ENCODE measurements around the gene GCNT4.
"Not testable (repeated sequence)": the region's sequence is repeated elsewhere in the genome, so short reads cannot be mapped to it uniquely, and the experiment has no call there.

The GCNT4 gene

DNA sequence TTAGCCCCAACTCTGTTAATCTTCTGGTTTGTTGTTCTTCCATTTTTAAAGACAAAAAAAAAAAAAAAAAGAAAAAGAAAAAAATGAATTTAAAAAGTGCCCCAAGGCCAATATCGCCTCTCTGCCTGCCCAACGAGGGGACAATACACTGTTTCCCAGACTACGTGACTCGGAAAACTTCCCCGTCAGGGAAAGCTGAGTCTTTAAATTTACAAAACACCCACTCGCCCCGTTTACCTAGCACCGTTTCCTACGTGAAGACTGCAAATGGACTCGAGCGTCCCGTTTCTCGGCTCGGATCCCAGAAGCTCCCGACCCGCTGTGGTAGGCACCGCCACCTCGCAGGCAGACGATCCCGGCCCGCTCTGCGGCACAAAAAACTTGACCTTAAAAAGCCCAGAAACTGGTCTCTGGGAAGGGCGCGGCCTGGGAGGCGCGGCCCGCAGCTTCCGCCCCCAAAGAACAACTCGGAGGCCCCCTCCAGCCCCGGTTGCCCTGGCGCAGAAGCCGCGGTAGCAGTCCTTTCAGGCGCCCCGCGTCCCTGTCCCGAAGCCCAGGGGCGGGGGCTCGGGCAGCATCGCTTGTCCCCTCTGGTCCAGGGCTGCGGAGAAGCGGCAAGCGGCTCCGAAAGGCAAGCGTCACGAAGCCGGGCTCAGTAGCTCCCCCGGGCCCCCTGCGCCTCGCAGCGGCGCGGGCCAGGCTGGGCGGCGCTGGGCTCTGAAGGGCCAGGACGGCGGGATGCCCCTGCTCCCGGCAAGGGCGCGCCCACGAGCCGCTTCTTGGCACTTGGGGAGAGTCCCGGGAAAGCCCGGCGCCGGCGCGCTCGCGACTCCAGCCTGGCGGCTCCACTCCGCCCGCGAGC, at the start of gene GCNT4:
GCNT4 (minus strand) TSS at position 367 of the 862 bp plus-strand sequence. CDS start 22,521 bp downstream, outside the sequence.
- FAIRE-seq, result no peak

GRCh38 chr5:75095956-75096355, 43.6 kb upstream of the GCNT4 start:
- not testable (repeated sequence) for DNase-seq (ENCODE audit: insufficient read length, low spot score); FAIRE-seq

More for the DNA sequence above, at the start of gene GCNT4:
- DNase-seq (ENCODE audit: insufficient read length, low spot score), result no peak

- no peak for DNase-seq (ENCODE audit: insufficient read length, low spot score)
- no peak for FAIRE-seq
These were observed 39.2 kb upstream of the GCNT4 start for GRCh38 chr5:75091597-75091996.

DNA sequence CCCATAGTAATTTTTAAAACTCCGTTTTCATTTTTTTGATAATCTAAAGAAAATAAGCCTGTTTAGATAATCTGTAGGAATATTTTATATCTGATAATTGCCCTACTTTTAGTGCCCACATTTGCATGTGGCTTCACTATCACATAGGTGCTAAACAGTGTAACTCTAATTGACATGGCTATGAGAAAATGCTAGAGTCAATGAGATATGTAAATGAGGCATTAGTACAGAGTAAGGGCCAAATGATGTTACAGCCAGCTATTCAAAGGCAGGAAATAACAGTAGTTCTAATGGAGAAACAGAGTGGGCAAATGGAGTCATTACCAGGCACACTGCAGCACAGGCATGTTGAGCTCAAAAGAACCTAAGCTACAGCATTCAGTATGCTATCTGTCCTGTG, 37.3 kb upstream of the GCNT4 start:
- DNase-seq (ENCODE audit: insufficient read length, low spot score) (no peak), FAIRE-seq (no peak)

DNA sequence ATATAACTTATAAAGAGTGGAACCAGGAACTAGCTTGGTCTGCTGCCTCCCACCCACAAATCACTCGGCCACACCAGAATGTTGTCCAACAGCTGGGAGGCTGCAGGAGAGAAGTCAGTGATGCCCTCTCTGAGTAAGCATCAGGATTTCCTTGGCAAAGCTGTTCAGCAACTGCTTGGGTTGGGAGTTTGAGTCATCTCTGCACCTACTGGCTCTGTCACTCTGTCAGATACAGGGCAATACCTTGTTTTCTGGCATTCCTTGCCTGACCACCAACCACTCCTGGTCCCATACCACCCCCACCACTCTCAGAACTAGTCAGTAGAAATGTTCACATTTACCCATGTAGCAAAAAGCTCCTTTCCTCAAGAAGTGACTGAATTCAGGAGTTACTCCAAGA, 36.8 kb upstream of the GCNT4 start:
- FAIRE-seq (no peak), DNase-seq (ENCODE audit: insufficient read length, low spot score) (no peak)

DNA sequence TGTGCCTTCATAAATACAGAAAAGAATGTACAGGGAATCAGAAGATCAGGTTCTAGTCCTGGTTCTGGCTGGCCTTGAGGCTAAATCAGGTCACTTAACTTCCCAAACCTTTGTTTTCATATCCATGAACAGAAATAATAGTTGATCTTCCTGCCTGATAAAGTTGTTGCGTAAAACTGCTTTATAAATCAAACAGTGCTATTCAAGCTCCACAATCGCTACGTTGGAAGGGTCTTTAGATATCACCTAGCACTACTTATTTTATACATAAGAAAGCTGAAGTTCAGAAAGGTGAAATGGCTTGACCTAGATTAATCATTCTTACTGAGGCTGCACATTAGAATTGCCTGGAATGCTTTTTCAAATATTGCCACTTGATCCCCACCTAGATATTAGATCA, 36.3 kb upstream of the GCNT4 start:
- FAIRE-seq (no peak), DNase-seq (ENCODE audit: insufficient read length, low spot score) (no peak)

- FAIRE-seq (no peak), DNase-seq (ENCODE audit: insufficient read length, low spot score) (no peak)
These were observed 29.2 kb upstream of the GCNT4 start for GRCh38 chr5:75081510-75081909.

DNA sequence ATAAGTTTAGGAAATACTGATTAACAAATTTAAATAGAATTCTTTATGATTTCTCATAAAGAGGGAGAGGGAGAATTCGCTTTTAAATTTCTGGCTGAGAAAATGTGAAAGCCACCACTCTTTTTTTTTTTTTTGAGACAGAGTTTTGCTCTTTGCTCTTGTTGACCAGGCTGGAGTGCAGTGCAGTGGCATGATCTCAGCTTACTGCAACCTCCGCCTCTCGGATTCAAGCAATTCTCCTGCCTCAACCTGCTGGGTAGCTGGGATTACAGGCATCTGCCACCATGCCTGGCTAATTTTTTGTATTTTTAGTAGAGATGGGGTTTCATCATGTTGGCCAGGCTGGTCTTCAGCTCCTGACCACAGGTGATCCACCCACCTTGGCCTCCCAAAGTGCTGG, 27.0 kb upstream of the GCNT4 start:
- not testable (repeated sequence) for FAIRE-seq

GRCh38 chr5:75078027-75078426, 25.7 kb upstream of the GCNT4 start:
- no peak for DNase-seq (ENCODE audit: insufficient read length, low spot score)
- no peak for FAIRE-seq

More for the DNA sequence above, 27.0 kb upstream of the GCNT4 start:
- not testable (repeated sequence) for DNase-seq (ENCODE audit: insufficient read length, low spot score)

DNA sequence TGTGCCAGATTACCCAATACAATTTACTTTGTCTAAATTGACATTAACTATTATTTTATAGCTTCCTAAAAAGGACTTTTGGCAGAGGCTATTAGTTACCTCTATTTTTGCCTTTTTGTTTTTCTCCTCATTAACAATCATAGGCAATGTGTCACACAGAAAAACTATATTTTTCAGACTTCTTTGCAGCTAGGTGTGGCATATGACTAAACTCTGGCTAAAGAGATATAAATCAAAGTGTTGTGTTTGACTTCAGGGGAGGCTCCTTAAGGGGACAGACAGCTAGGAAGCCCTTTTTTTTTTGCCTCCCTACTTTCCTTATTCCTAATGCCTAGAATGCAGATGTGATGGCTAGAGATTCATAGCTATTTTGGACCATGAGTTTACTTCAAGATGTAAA, 19.7 kb upstream of the GCNT4 start:
- FAIRE-seq (no peak), DNase-seq (ENCODE audit: insufficient read length, low spot score) (no peak)

DNA sequence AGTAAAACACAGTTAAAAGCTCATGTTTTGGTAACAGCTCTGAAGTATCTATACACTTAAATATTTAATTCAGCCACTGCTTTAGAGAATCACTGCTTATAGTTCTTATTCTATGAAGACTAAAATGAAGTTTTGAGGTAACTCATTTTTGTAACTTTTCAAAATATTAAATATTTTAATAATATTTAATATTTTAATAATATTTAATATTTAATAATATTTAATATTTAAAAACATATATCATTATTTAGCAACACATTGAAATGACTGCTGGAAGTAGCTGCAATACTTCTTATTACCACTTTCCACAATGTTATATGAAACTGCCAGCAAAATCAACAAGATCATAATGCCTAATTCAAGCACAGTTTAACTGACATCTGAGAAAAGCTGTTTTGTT, 18.7 kb upstream of the GCNT4 start:
- FAIRE-seq (no peak), DNase-seq (ENCODE audit: insufficient read length, low spot score) (no peak)

DNA sequence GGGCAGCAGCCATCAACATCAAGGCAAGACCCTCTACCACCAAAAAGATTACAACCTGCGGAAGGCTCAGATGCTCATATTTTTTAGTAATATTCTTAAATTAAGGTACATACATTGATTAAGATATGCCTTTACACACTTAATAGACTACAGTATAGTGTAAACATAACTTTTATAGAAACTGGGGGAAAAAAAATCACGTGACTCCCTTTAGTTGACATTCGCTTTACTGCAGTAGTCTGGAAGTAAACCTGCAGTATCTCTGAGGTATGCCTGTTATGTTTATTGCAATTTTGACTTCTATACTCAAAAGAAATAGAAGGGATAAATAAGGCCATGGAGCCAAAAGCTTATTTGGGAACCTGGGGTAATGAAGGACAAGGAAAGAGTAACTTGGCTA, 15.1 kb upstream of the GCNT4 start:
- FAIRE-seq (peak; percentile 45), DNase-seq (ENCODE audit: insufficient read length, low spot score) (no peak)

GRCh38 chr5:75062925-75063531, 10.7 kb upstream of the GCNT4 start:
- no peak for FAIRE-seq

GRCh38 chr5:75059912-75060545, 7.7 kb upstream of the GCNT4 start:
- FAIRE-seq, result peak; percentile 39
- DNase-seq (ENCODE audit: insufficient read length, low spot score), result no peak

More at GRCh38 chr5:75062925-75063531, 10.7 kb upstream of the GCNT4 start:
- no peak for DNase-seq (ENCODE audit: insufficient read length, low spot score)

DNA sequence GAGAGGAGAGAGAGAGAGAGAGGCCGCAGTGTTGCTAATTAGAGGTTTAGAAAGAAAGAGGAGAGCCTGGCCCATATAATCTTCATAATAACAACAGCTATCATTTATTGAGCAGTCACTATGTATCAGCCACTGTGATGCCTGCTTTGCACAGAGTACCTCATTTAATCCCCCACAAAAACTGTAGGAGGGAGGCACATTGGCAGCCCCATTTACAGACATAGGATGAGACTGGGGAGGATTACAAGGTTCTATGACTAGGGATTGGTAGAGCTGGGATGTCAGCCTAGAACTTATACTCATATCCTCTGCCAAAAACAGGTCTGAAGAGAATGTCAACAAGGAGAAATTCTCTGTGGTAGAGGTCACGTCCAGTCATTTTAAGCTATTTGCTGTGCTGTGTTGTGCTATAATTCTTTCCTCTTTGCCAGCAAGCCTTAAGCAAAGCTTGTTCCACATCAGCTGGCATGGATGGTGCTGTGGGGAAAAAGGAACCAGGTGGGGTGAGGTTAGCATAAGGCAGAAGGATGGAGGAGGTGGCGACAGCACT, 6.7 kb upstream of the GCNT4 start:
- DNase-seq (ENCODE audit: insufficient read length, low spot score) (no peak), FAIRE-seq (no peak)

GRCh38 chr5:75057561-75057960, 5.2 kb upstream of the GCNT4 start:
- FAIRE-seq, result no peak
- DNase-seq (ENCODE audit: insufficient read length, low spot score), result no peak

DNA sequence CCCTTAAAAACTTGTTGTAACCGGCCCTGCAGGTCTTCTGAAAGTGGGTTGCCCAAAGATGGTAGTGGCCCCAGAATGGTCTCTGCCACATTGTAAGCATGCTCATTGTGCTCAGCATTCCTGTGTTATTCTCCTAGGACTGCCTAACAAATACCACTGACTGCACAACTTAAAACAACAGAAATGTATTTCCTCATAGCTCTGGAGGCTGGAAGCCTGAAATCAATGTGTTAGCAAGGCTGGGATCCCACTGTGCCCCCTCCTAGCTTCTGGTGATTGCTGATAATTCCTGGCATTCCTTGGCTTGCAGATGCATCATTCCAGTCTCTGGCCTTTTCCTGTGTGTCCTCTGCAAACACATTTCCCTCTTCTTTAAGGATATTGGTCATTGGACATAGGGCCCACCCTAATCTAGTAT, 3.4 kb upstream of the GCNT4 start:
- DNase-seq (ENCODE audit: insufficient read length, low spot score), result no peak
- no peak for FAIRE-seq

DNA sequence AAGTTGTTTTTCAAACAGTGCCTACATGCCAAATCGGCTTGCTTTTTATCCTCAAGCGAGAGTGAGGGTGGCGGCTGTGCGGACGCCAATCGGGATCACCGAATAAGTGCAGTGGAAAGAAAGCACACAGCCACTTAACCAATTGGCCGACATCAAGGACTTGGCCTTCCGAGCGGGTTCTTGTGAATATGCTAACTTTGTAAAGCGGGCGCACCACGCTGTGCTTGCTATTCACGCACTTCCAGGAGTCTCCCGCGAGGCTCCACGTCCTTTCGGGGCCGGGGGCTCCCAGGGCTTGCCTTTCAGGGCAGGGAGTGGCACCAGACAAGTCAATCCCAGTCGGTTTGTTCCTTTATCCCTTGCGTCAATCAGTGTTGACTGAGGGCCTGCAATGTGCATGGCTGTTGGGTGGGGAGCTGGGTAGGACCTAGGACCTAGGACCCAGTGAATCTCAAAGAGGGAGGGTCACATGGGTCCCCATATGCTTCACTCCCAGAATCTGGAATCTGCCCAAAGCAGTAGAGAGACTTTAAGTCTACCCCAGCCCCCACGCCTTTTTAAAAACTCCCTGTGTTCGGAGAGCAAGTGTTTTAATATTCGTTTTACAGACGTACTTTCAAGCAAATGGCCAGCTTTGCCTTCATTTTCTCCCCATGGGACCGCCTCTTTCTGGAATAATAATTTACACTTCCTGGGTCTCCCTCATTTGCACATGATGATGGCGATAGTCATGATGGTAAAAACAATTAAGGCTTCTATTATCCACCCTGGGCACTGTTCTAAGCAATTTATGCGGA, 2.0 kb upstream of the GCNT4 start:
- FAIRE-seq, result no peak
- no peak for DNase-seq (ENCODE audit: insufficient read length, low spot score)

DNA sequence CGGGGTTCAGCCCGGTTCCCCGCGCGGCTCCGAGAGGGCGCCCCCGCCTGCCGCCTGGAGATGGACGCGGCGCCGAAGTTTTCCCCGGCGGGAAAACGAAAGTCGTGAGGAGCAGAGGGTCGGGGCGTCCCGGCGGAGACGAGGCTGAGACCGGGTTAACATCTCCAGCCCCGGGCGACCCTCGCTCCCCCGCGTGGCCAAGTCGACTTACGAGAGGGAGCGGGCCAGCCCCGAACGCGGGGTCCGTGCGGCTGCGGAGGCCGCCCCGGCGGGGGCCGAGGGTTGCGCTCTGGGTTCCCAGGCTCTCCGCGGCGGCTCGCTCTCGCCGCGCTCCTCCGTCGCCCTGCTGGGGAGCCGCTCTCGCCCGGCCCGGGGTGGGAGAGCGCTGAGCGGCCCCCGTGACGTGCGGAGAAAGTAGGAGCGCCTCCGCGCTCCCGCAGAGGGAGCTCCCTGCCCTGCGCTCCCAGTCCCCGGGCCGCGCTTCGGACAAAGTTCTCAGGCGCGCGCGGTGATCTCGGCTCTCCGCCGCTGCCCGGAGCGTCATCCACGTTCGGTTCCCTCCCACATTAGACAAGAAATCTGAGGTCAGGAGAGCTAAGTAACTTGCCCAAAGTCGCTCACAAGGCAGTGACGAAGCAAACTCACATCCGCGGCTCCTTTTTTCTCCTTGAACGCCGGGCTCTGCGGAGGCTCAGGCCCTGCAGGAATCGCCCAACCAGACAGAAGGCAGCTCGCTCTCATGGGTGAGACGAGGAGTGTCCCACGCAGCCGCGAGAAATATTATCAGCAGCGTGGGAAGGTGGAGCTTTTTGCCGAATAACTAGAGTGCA, 1.2 kb upstream of the GCNT4 start:
- FAIRE-seq, result no peak
- DNase-seq (ENCODE audit: insufficient read length, low spot score), result no peak

- DNase-seq (ENCODE audit: insufficient read length, low spot score) (no peak), FAIRE-seq (no peak)
These were observed 621 bp upstream of the GCNT4 start for GRCh38 chr5:75053054-75053303.

Measured in GM19239 (cell line).